G401 (cell line): ENCODE results near the gene NLRP13. TPM values are rescaled to one million over a fixed set of nuclear protein-coding genes. Genes with fewer than 3 reads are reported as not detected.
"Not testable (repeated sequence)": the region's sequence is repeated elsewhere in the genome, so short reads cannot be mapped to it uniquely, and the experiment has no call there.

Experiments used
- DNase-seq: peaks from one replicate; pipeline ENCODE4 v3.0.0-alpha.2; 2015; ENCODE audit warnings: low spot score
- in situ Hi-C: cut with HindIII; loops from 2 replicates; pipeline ENCODE4 v1.10.0; 2016; ENCODE audit warnings: low sequenced_read_pairs, mixed read lengths
- total RNA-seq: library from RNA; depleted of rRNA; stranded (reverse); fragments of >200 nt; shearing (Covaris generic); gene quantifications from 2 replicates; pipeline ENCODE4 v1.2.3, GENCODE V29; 2014; rRNA removed

Gene NLRP13, protein sequence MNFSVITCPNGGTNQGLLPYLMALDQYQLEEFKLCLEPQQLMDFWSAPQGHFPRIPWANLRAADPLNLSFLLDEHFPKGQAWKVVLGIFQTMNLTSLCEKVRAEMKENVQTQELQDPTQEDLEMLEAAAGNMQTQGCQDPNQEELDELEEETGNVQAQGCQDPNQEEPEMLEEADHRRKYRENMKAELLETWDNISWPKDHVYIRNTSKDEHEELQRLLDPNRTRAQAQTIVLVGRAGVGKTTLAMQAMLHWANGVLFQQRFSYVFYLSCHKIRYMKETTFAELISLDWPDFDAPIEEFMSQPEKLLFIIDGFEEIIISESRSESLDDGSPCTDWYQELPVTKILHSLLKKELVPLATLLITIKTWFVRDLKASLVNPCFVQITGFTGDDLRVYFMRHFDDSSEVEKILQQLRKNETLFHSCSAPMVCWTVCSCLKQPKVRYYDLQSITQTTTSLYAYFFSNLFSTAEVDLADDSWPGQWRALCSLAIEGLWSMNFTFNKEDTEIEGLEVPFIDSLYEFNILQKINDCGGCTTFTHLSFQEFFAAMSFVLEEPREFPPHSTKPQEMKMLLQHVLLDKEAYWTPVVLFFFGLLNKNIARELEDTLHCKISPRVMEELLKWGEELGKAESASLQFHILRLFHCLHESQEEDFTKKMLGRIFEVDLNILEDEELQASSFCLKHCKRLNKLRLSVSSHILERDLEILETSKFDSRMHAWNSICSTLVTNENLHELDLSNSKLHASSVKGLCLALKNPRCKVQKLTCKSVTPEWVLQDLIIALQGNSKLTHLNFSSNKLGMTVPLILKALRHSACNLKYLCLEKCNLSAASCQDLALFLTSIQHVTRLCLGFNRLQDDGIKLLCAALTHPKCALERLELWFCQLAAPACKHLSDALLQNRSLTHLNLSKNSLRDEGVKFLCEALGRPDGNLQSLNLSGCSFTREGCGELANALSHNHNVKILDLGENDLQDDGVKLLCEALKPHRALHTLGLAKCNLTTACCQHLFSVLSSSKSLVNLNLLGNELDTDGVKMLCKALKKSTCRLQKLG
- not detected in 2 replicates for total RNA-seq

- in situ Hi-C loops = no loop called here
- DNase-seq = no peak
Measured at GRCh38 chr19:55931936-55932386, at the start of gene NLRP13. Gene NLRP13, minus strand, starts transcription at chr19:55932336. Its CDS starts 25 bp downstream, at chr19:55932311.

- no peak for DNase-seq
- in situ Hi-C loops = no loop called here
Measured at GRCh38 chr19:55980415-55980814, 48.3 kb upstream of the NLRP13 start.

GRCh38 chr19:55973982-55974381, 41.8 kb upstream of the NLRP13 start:
- in situ Hi-C loops = no loop called here

DNA sequence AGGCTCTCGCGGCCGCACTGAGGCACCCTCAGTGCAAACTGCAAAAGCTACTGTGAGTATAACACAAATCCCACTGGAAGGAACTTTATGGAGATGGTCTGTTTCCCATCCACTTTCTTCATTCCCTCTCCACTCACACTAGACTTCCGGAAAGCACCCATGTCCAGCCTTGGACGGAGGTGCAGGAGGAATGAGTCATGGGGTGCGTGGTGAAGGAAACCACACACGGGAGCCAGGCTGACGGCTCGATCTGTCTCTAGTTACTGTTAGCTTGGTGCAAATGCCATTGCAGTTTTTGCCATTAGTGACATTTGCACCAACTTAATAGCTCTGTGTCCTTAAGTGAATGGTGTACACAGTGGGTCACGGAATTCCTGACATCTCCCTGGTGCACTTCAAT, 30.1 kb upstream of the NLRP13 start:
- no peak for DNase-seq
- in situ Hi-C loops = no loop called here

More at GRCh38 chr19:55973982-55974381, 41.8 kb upstream of the NLRP13 start:
- no peak for DNase-seq

DNA sequence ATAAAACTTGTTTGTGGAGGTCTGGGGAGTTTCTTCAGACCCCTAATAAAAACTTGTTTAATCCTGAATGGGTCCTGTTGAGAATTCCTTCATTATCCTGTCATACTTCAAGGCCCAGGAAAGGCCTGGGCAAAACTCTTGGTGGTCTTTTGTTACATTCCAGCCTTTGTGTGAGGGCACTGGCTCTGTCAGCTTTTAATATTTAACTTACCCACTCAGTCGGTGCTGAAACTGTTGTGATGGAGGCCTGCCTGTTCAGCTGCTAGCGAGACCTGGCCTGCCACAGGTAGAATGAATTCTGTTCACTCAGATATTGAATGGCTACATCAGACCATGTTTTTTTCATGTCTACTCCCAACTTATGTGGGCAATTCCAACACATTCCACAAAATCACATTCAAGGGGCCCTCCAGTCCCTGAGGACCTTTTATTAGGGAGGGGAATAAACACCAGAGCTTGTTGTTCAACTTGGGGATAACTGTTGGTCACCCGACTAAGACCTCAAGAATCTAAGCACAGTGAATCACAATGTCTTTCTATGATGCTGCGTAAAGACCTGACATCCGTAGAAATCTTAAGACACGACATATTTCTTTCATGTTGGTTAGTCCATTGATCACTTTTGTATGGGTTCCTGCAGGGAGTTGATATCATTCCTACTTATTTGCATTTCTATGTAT, 28.0 kb upstream of the NLRP13 start:
- no peak for DNase-seq
- in situ Hi-C loops = no loop called here

DNA sequence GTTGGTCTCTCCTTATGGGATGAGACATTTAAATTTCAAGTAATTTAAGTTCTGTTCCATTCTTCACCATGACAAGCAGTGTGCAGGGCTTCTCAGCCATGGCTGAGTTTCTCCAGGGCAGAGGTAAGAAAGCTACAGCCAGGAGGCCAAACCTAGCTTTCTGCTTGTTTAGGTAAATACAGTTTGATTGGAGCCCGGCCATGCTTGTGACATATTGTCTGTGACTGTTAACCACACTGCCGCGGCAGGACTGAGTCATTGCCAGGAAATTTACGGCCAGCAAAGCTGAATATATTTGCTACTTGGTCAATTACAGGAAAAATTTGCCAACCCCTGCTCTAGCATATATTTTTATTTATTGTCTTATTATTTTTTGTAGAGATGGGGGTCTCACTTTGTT, 26.2 kb upstream of the NLRP13 start:
- DNase-seq = no peak

GRCh38 chr19:55956431-55956830, 24.3 kb upstream of the NLRP13 start:
- no peak for DNase-seq
- in situ Hi-C loops = no loop called here

More for the DNA sequence above, 26.2 kb upstream of the NLRP13 start:
- in situ Hi-C loops = no loop called here

DNA sequence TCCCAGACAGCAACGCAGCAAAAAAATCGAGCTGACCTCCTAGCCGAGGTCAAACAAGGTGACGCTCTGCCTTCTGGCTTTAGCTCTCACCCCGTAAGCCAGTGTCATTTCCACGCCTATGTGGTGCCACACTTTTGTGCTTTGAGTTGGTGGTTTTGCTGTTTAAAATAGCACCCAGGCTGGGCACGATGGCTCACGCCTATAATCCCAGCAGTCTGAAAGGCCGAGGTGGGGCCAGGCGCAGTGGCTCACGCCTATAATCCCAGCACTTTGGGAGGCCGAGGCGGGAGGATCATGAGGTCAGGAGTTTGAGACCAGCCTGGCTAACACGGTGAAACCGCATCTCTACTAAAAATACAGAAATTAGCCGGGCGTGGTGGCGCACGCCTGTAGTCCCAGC, 18.4 kb upstream of the NLRP13 start:
- in situ Hi-C loops, DNase-seq: not testable (repeated sequence)

- no peak for DNase-seq
- in situ Hi-C loops = no loop called here
Measured at GRCh38 chr19:55947532-55947931, 15.4 kb upstream of the NLRP13 start, which contains the start of gene NLRP8. Gene NLRP8, plus strand, starts transcription at chr19:55947832.

DNA sequence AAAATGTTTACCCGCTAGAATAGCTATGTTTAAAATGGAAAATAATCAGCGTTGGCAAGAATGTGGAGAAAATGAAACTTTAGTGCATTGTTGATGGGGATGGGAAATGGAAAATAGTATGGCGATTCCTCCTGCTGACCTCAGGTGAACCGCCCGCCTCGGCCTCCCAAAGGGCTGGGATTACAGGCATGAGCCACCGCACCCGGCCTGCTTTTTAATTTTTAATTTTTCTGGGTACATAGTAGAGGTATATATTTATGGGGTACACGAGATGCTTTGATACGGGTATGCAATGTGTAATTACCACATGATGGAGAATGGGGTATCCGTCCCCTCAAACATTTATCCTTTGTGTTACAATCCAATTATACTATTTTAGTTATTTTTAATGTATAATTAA, 8.2 kb upstream of the NLRP13 start:
- in situ Hi-C loops = no loop called here

DNA sequence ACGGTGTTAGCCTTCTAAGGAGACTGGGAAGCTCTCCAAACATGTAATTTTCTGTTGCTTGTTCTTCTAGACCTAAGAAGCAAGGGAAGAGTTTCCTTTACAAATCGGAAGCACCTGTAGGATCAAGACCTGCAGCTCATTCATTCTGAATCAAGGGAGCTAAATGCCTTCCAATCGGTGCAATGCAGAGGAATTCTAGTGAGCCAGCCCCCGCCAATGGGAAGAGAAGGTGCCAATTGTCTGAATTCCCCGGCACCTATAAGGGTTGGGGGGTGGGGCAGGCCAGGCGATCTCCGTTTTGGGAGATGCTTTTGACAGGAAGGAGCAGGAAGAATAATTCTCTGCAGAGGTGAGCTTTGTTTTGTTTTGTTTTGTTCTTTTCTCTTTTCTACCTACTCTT, 7.1 kb upstream of the NLRP13 start:
- in situ Hi-C loops = no loop called here
- DNase-seq = no peak

More for the DNA sequence above, 8.2 kb upstream of the NLRP13 start:
- DNase-seq = no peak

DNA sequence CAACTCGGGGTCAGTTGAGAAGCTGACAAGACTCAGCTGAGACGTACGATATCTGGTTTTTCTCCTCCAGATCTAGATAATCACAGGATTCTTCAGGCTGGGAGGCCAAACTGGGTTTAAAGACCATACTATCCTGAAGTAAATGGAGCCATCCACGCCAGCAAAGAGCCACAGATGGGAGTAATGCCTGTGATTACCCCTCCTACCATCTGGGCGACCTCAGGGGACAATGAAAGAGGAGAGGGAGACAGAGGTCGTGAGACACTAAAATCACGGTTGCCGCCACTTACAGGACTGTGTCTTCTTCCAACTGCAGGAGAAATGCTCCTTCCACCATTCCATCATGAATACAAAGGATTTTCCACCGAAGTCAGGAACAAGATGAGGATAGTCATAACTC, 3.1 kb upstream of the NLRP13 start:
- no peak for DNase-seq
- in situ Hi-C loops = no loop called here

DNA sequence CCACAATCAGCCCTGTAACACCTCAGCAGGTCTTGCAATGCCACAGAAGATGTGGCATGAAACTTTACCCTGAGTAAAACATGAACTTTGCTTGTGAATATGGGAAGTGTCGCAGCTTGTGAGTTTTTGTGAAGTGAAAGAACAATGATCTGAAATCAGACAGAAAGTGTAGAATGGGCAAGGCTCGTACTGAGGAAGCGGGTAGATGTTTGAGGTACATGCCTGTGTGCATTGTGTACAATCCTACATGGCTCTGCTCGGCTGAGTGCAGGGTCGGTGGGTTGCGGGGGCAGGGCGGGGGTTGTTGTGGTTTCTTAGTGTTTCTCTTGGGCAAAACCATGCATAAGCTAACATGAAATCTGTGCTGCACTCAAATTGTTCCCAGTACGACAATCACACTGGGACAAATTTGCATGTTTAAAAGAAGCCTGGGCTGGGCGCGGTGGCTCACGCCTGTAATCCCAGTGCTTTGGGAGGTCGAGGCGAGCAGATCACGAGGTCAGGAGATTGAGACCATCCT, 1.1 kb downstream of the NLRP13 start:
- DNase-seq = no peak
- in situ Hi-C loops = no loop called here

DNA sequence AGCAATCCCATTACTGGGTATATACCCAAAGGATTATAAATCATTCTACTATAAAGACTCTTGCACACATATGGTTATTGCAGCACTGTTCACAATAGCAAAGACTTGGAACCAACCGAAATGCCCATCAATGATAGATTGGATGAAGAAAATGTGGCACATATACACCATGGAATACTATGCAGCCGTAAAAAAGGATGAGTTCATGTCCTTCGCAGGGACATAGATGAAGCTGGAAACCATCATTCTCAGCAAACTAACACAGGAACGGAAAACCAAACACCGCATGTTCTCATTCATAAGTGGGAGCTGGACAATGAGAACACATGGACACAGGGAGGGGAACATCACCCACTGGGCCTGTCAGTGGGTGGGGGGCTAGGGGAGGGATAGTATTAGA, 2.9 kb downstream of the NLRP13 start:
- DNase-seq, in situ Hi-C loops: not testable (repeated sequence)

- in situ Hi-C loops = no loop called here
- no peak for DNase-seq
Measured at GRCh38 chr19:55927991-55928390, 4.1 kb downstream of the NLRP13 start.

- in situ Hi-C loops = no loop called here
Measured at GRCh38 chr19:55923556-55923955, 8.6 kb downstream of the NLRP13 start.

GRCh38 chr19:55913643-55914268, 18.4 kb downstream of the NLRP13 start:
- no peak for DNase-seq
- in situ Hi-C loops = no loop called here

More at GRCh38 chr19:55923556-55923955, 8.6 kb downstream of the NLRP13 start:
- no peak for DNase-seq

DNA sequence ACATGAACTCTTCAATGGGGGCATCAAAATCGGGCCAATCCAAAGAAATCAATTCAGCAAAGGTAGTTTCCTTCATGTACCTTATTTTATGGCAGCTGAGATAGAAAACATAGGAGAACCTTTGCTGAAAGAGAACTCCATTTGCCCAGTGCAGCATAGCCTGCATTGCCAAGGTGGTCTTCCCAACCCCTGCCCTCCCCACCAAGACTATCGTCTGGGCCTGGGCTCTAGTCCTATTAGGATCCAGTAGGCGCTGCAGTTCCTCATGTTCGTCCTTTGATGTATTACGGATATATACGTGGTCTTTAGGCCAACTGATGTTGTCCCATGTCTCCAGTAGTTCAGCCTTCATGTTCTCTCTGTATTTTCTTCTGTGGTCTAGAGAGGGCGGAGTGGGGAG, 19.2 kb downstream of the NLRP13 start:
- in situ Hi-C loops = no loop called here
- no peak for DNase-seq
